Measurements from ENCODE around the gene NINJ1. TPM values are rescaled to one million over a fixed set of nuclear protein-coding genes. Genes with fewer than 3 reads are reported as not detected.

The NINJ1 gene
- total and polyA plus RNA-seq, 2 of the 8 experiments (the other 6 are each of a cell fraction or from before 2014, with no cell fraction given) = 28.2 to 65.6 TPM

- TF ChIP-seq CHD1 (IDR thresholded peaks at IDR 0.05; ENCODE audit: low read depth, low read length) (no peak), TBP (IDR thresholded peaks at IDR 0.05; ENCODE audit: low read depth, low read length) (no peak), SAP30 (IDR thresholded peaks at IDR 0.05; ENCODE audit: insufficient read depth, insufficient replicate concordance, low read length) (no peak), USF2 (IDR thresholded peaks at IDR 0.05; ENCODE audit: low read length) (no peak), KDM5A (IDR thresholded peaks at IDR 0.05; ENCODE audit: low read length) (no peak)
Measured at GRCh38 chr9:93167838-93168237, 33.8 kb upstream of the NINJ1 start (continued).

Measured in H1 (cell line).